H1 (cell line): ENCODE measurements around the gene KRTAP15-1. TPM values are rescaled to one million over a fixed set of nuclear protein-coding genes. Genes with fewer than 3 reads are reported as not detected.

Experiments
- CTCF ChIA-PET: fragments of 300-600 bp; sonication (Branson Sonifier 250); formaldehyde crosslinking; loops from one replicate; lab custom pipeline; 2021; ENCODE audit not compliant: partially characterized antibody; lab: Charles Lee
- POLR2A ChIA-PET: fragments of 300-600 bp; sonication (Branson Sonifier 250); formaldehyde crosslinking; loops from one replicate; lab custom pipeline; 2021; ENCODE audit warnings: inconsistent platforms; ENCODE audit not compliant: partially characterized antibody; lab: Charles Lee
- DNase-seq, 2 experiments: peaks; one replicate each; pipeline versions ENCODE4 v3.0.0 to v3.0.0-alpha.2; 2010 to 2022; ENCODE audit warnings: low spot score in 2 of 2, low read depth in 1 of 2, mixed read lengths in 1 of 2
- FAIRE-seq: peaks from 2 replicates; lab custom pipeline; 2011; peaks lifted over from hg19 to GRCh38; lab: Jason Lieb, UNC
- H2AFZ ChIP-seq: 2 replicates; pipeline ENCODE4 v1.8.1; 2012; ENCODE audit warnings: low read length, inconsistent platforms
- H2AK5ac ChIP-seq: 2 replicates; pipeline ENCODE4 v1.6.1; 2013; ENCODE audit warnings: low read depth, low read length
- H2BK120ac ChIP-seq: replicated peaks from 2 replicates; pipeline ENCODE3; 2013; ENCODE audit warnings: low read depth, low read length, inconsistent platforms
- H2BK12ac ChIP-seq: 2 replicates; pipeline ENCODE4 v1.6.1; 2013; ENCODE audit warnings: low read depth, low read length
- H2BK15ac ChIP-seq: 2 replicates; pipeline ENCODE4 v1.6.1; 2013; ENCODE audit warnings: low read length
- H2BK20ac ChIP-seq: 2 replicates; pipeline ENCODE4 v1.6.1; 2013; ENCODE audit warnings: low read length
- H2BK5ac ChIP-seq: 2 replicates; pipeline ENCODE4 v1.6.1; 2013; ENCODE audit warnings: low read depth, low read length
- H3K14ac ChIP-seq: 2 replicates; pipeline ENCODE4 v1.6.1; 2013; ENCODE audit warnings: inconsistent platforms; ENCODE audit not compliant: insufficient read length
- H3K18ac ChIP-seq: 2 replicates; pipeline ENCODE4 v1.6.1; 2013; ENCODE audit warnings: low read length; ENCODE audit errors: extremely low read depth
- H3K23ac ChIP-seq: 2 replicates; pipeline ENCODE4 v1.6.1; 2013; ENCODE audit warnings: inconsistent platforms; ENCODE audit not compliant: insufficient read length
- H3K23me2 ChIP-seq: 2 replicates; pipeline ENCODE4 v1.6.1; 2013; ENCODE audit warnings: low read depth, low read length
- H3K27ac ChIP-seq: 2 replicates; pipeline ENCODE4 v1.6.1; 2011; ENCODE audit warnings: low read depth, low read length, inconsistent platforms
- H3K27me3 ChIP-seq, 4 experiments: replicated peaks in 1 of 4; 1 replicate in 1 of 4; 2 replicates in 3 of 4; pipeline versions ENCODE4 v1.6.1 to v1.8.1; 2011 to 2013; ENCODE audit warnings: low read length in 3 of 4, mild to moderate bottlenecking in 3 of 4, inconsistent platforms in 2 of 4, mixed read lengths in 2 of 4, moderate library complexity in 1 of 4; ENCODE audit not compliant: control insufficient read depth in 3 of 4, insufficient read depth in 3 of 4; ENCODE audit errors: extremely low read depth in 1 of 4
- H3K36me3 ChIP-seq, 4 experiments: 2 replicates each; pipeline versions ENCODE4 v1.6.1 to v1.8.1; 2011 to 2013; ENCODE audit warnings: mild to moderate bottlenecking in 4 of 4, low read length in 3 of 4, moderate library complexity in 2 of 4, control low read depth in 1 of 4, inconsistent platforms in 1 of 4; ENCODE audit not compliant: insufficient read depth in 4 of 4, control insufficient read depth in 2 of 4
- H3K4ac ChIP-seq: replicated peaks from 2 replicates; pipeline ENCODE3; 2013; ENCODE audit warnings: low read length, low read depth, mixed read lengths, inconsistent platforms; ENCODE audit not compliant: insufficient read length
- H3K4me1 ChIP-seq, 4 experiments: replicated peaks in 1 of 4; 1 replicate in 1 of 4; 2 replicates in 3 of 4; pipeline versions ENCODE4 v1.6.1 to v1.8.1; 2011 to 2013; ENCODE audit warnings: low read length in 3 of 4, inconsistent platforms in 2 of 4, mixed read lengths in 1 of 4; ENCODE audit not compliant: insufficient read depth in 4 of 4, control insufficient read depth in 3 of 4
- H3K4me2 ChIP-seq, 2 experiments: 2 replicates each; pipeline versions ENCODE4 v1.6.1 to v1.8.1; 2011 to 2013; ENCODE audit warnings: low read depth in 2 of 2, low read length in 2 of 2, control low read depth in 1 of 2, inconsistent platforms in 1 of 2, mild to moderate bottlenecking in 1 of 2; ENCODE audit not compliant: insufficient read depth in 1 of 2
- H3K4me3 ChIP-seq, 4 experiments: fragments of 200-600, 300-600 bp in 1 of 4; sonication (generic), shearing (Covaris generic), sonication (Bioruptor Twin) in 1 of 4; 2 replicates each; pipeline versions ENCODE4 v1.5.1 to v1.8.1; 2011 to 2016; ENCODE audit warnings: low read length in 4 of 4, low read depth in 3 of 4, control low read depth in 2 of 4, inconsistent platforms in 2 of 4, mild to moderate bottlenecking in 2 of 4, mixed read lengths in 1 of 4, moderate library complexity in 1 of 4; ENCODE audit not compliant: insufficient read depth in 2 of 4; ENCODE audit errors: extremely low read depth in 1 of 4
- H3K56ac ChIP-seq: replicated peaks from 2 replicates; pipeline ENCODE3; 2013; ENCODE audit warnings: low read depth, mild to moderate bottlenecking, mixed read lengths, low read length, inconsistent platforms; ENCODE audit not compliant: insufficient read length
- H3K79me1 ChIP-seq: 2 replicates; pipeline ENCODE4 v1.6.1; 2013; ENCODE audit warnings: low read depth, low read length, control low read depth
- H3K79me2 ChIP-seq, 2 experiments: 2 replicates each; pipeline versions ENCODE4 v1.6.1 to v1.8.1; 2012 to 2013; ENCODE audit warnings: low read length in 2 of 2, mild to moderate bottlenecking in 2 of 2, inconsistent platforms in 1 of 2; ENCODE audit not compliant: insufficient read depth in 2 of 2, control insufficient read depth in 1 of 2
- H3K9ac ChIP-seq, 4 experiments: replicated peaks in 1 of 4; 1 replicate in 1 of 4; 2 replicates in 3 of 4; pipeline versions ENCODE4 v1.6.1 to v1.8.1; 2011 to 2013; ENCODE audit warnings: low read depth in 3 of 4, low read length in 3 of 4, control low read depth in 2 of 4, mild to moderate bottlenecking in 2 of 4, moderate library complexity in 2 of 4, inconsistent platforms in 1 of 4; ENCODE audit errors: extremely low read depth in 1 of 4
- H3K9me3 ChIP-seq, 2 experiments: 2 replicates each; pipeline versions ENCODE4 v1.6.1 to v1.8.1; 2012 to 2013; ENCODE audit warnings: mild to moderate bottlenecking in 2 of 2, moderate library complexity in 2 of 2, control low read depth in 1 of 2, inconsistent platforms in 1 of 2, low read depth in 1 of 2, low read length in 1 of 2, mixed read lengths in 1 of 2; ENCODE audit not compliant: insufficient read depth in 2 of 2
- H4K20me1 ChIP-seq, 2 experiments: replicated peaks in 1 of 2; 2 replicates each; pipeline versions ENCODE3 to v1.8.1; 2011 to 2013; ENCODE audit warnings: inconsistent platforms in 2 of 2, low read length in 2 of 2, mild to moderate bottlenecking in 1 of 2; ENCODE audit not compliant: insufficient read depth in 2 of 2, control insufficient read depth in 1 of 2
- H4K5ac ChIP-seq: 2 replicates; pipeline ENCODE4 v1.6.1; 2013; ENCODE audit warnings: low read length, low read depth, mixed read lengths, inconsistent platforms; ENCODE audit not compliant: insufficient read length
- H4K8ac ChIP-seq: 2 replicates; pipeline ENCODE4 v1.8.0; 2013; ENCODE audit warnings: mild to moderate bottlenecking, moderate library complexity, low read length, inconsistent platforms; ENCODE audit not compliant: insufficient read depth; ENCODE audit errors: extremely low read depth
- H4K91ac ChIP-seq: replicated peaks from 2 replicates; pipeline ENCODE3; 2013; ENCODE audit warnings: low read length, mixed read lengths, inconsistent platforms; ENCODE audit not compliant: insufficient read length
- ASH2L ChIP-seq: fragments of 200-600, 300-600 bp; sonication (generic); IDR thresholded peaks from one replicate; pipeline ENCODE4 v1.7.1; 2017; ENCODE audit warnings: low read length
- BACH1 ChIP-seq: IDR thresholded peaks from 2 replicates; pipeline ENCODE4 v1.6.1; 2012; ENCODE audit warnings: low read length, improper control_type of control experiment
- EP300 ChIP-seq, 2 experiments: IDR thresholded peaks; 1 replicate in 1 of 2; 2 replicates in 1 of 2; pipeline ENCODE4 v1.6.1; 2011 to 2012; ENCODE audit warnings: low read depth in 2 of 2, low read length in 2 of 2, mild to moderate bottlenecking in 2 of 2, borderline replicate concordance in 1 of 2, inconsistent platforms in 1 of 2, moderate library complexity in 1 of 2
- GABPA ChIP-seq: IDR thresholded peaks from 2 replicates; pipeline ENCODE4 v1.6.1; 2011; ENCODE audit warnings: mild to moderate bottlenecking, low read length, moderate library complexity, borderline replicate concordance; ENCODE audit not compliant: insufficient read depth
- JUND ChIP-seq: IDR thresholded peaks from 2 replicates; pipeline ENCODE4 v1.6.1; 2011; ENCODE audit warnings: mild to moderate bottlenecking, improper control_type of control experiment, low read length
- POLR2A ChIP-seq, 2 experiments: IDR thresholded peaks; 1 replicate in 1 of 2; 2 replicates in 1 of 2; pipeline ENCODE4 v1.6.1; 2011; ENCODE audit warnings: low read depth in 2 of 2, low read length in 2 of 2, mild to moderate bottlenecking in 2 of 2; ENCODE audit errors: control extremely low read depth in 1 of 2
- RAD21 ChIP-seq, 2 experiments: IDR thresholded peaks in 1 of 2; conservative IDR thresholded peaks in 1 of 2; 2 replicates each; pipeline ENCODE4 v1.6.1; 2011; ENCODE audit warnings: low read depth in 2 of 2, low read length in 2 of 2, improper control_type of control experiment in 1 of 2, inconsistent platforms in 1 of 2, mild to moderate bottlenecking in 1 of 2, moderate library complexity in 1 of 2
- RNF2 ChIP-seq: fragments of 200-900, 300-1000 bp; sonication (generic); IDR thresholded peaks from 2 replicates; pipeline ENCODE4 v1.7.1; 2016; ENCODE audit warnings: borderline replicate concordance, low read depth, mild to moderate bottlenecking, antibody characterized with exemption, low read length; ENCODE audit not compliant: poor library complexity, severe bottlenecking; ENCODE audit errors: missing control alignments
- SUZ12 ChIP-seq: fragments of 200-600 bp; sonication (generic); IDR thresholded peaks from 2 replicates; pipeline ENCODE4 v1.6.1; 2012; ENCODE audit warnings: mild to moderate bottlenecking, inconsistent platforms, low read length, moderate library complexity, mixed read lengths
- TAF7 ChIP-seq: optimal IDR thresholded peaks from 2 replicates; pipeline ENCODE3; 2011; ENCODE audit warnings: low read depth, mild to moderate bottlenecking, inconsistent platforms, low read length, moderate library complexity, borderline replicate concordance
- TEAD4 ChIP-seq: IDR thresholded peaks from 2 replicates; pipeline ENCODE4 v1.6.1; 2012; ENCODE audit warnings: low read depth, low read length, inconsistent platforms, mixed read lengths
- USF2 ChIP-seq: IDR thresholded peaks from 2 replicates; pipeline ENCODE4 v1.6.1; 2011; ENCODE audit warnings: low read length, improper control_type of control experiment
- WGBS, 2 experiments: shearing (Covaris generic) in 1 of 2; methylation state at CpG; one replicate each; pipeline versions ENCODE4 v1.1.6 to v1.1.7; 2013 to 2015; ENCODE audit warnings: low lambda C conversion rate in 2 of 2, mixed read lengths in 2 of 2, inconsistent platforms in 1 of 2, low coverage in 1 of 2, missing lambda C conversion rate in 1 of 2; ENCODE audit not compliant: insufficient replicate concordance in 2 of 2, insufficient coverage in 1 of 2, insufficient read length in 1 of 2; ENCODE audit errors: extremely low coverage in 1 of 2, missing lambda C conversion rate in 1 of 2; 5-methylcytosine and 5-hydroxymethylcytosine counted together
- polyA plus RNA-seq, 7 experiments: library from polyadenylated mRNA; depleted of rRNA in 3 of 7; stranded (reverse) in 5 of 7; unstranded in 2 of 7; fragments of >200 nt in 5 of 7; fragments of 200-250 nt in 2 of 7; gene quantifications; 1 replicate in 5 of 7; 2 replicates in 1 of 7; 4 replicates in 1 of 7; pipeline versions ENCODE4 v1.2.1 to v1.2.3, GENCODE V29; 2011 to 2013; ENCODE audit warnings: missing spikeins in 2 of 7, mixed read lengths in 2 of 7
- total RNA-seq: library from RNA; stranded (reverse); fragmentation: NEBNext Ultra II Directional; extraction: Animal tissue kit (Norgen Biotek cat#: 25700); gene quantifications from 2 replicates; pipeline ENCODE4 v1.2.1, GENCODE V29; 2021

KRTAP15-1 gene
- total and polyA plus RNA-seq, 2 of the 8 experiments (the other 6 are each of a cell fraction or from before 2014, with no cell fraction given): not detected

GRCh38 chr21:30437010-30437565 lies 3.0 kb upstream of the KRTAP15-1 start:
- no peak overlapping the region for H3K4ac ChIP-seq
- TF ChIP-seq GABPA (no peak), SUZ12 (no peak), BACH1 (no peak), TEAD4 (no peak), RNF2 (no peak), EP300 (IDR thresholded peaks at IDR 0.05; ENCODE audit: borderline replicate concordance in 1 of 2, low read depth in 2 of 2, low read length in 2 of 2) (no peak), POLR2A (IDR thresholded peaks at IDR 0.05; ENCODE audit: control extremely low read depth in 1 of 2, low read depth in 2 of 2, low read length in 2 of 2) (no peak), ASH2L (no peak), TAF7 (no peak), RAD21 (IDR thresholded peaks at IDR 0.05 in 1 of 2, conservative IDR thresholded peaks at IDR 0.05 in 1 of 2; ENCODE audit: low read depth in 2 of 2, low read length in 2 of 2) (no peak), JUND (no peak), USF2 (no peak)

More at GRCh38 chr21:30437010-30437565, 3.0 kb upstream of the KRTAP15-1 start:
- Histone ChIP-seq H3K14ac (no peak overlapping the region), H2BK20ac (no peak overlapping the region), H4K8ac (no peak overlapping the region), H2BK12ac (no peak overlapping the region), H2AK5ac (no peak overlapping the region), H3K9ac (no peak overlapping the region), H2BK5ac (no peak overlapping the region), H3K27ac (no peak overlapping the region), H3K36me3 (no peaks in the 10 kb centered on the region), H3K23ac (no peak overlapping the region), H3K27me3 (no peaks in the 10 kb centered on the region), H3K79me1 (no peaks in the 10 kb centered on the region), H2BK120ac (no peak overlapping the region), H3K18ac (no peak overlapping the region), H3K9me3 (no peaks in the 10 kb centered on the region), H3K23me2 (no peaks in the 10 kb centered on the region), H4K20me1 (no peaks in the 10 kb centered on the region), H3K4me3 (no peak overlapping the region), H3K79me2 (no peaks in the 10 kb centered on the region), H3K4me2 (no peak overlapping the region), H4K5ac (no peak overlapping the region), H3K4me1 (no peaks in the 10 kb centered on the region; a peak in 1 of 7 replicates), H3K56ac (no peak overlapping the region), H2BK15ac (no peak overlapping the region), H2AFZ (no peak overlapping the region), H4K91ac (no peak overlapping the region)
- ChIA-PET CTCF (no interaction called here), POLR2A (no interaction called here)
- DNase-seq (no peak), FAIRE-seq (no peak)
- 95% methylated on average over 3 of the region's 3 CpGs; no CpG with 5 or more reads in 1 of the 2 experiments for WGBS, 2 experiments
